Measurements from ENCODE around the gene WWOX. TPM values are rescaled to one million over a fixed set of nuclear protein-coding genes. Genes with fewer than 3 reads are reported as not detected.

The WWOX gene
- total RNA-seq, 3 donors from 2014 or later (not counting 1 experiment from before 2014, with no cell fraction given), result 21.0 to 29.8 (median 27.0) TPM

GRCh38 chr16:78385086-78385805 lies 285.8 kb downstream of the WWOX start:
- Mint-ChIP-seq H3K27me3 (ENCODE audit: low read depth in 2 of 2) (no peaks in the 10 kb centered on the region), H3K4me1 (no peaks in the 10 kb centered on the region), H3K9me3 (no peaks in the 10 kb centered on the region), H3K27ac (no peak overlapping the region), H3K36me3 (no peaks in the 10 kb centered on the region), H3K4me3 (no peak overlapping the region)
- DNase-seq, result no peak
- Histone ChIP-seq H3K27ac (ENCODE audit: low read length) (no peak overlapping the region), H3K4me1 (ENCODE audit: control insufficient read depth, insufficient read depth, low read length) (no peaks in the 10 kb centered on the region), H3K4me3 (ENCODE audit: low read length) (no peak overlapping the region), H3K27me3 (ENCODE audit: control insufficient read depth, insufficient read depth, low read length) (no peaks in the 10 kb centered on the region), H3K36me3 (ENCODE audit: control insufficient read depth, insufficient read depth, low read length) (no peaks in the 10 kb centered on the region), H3K9me3 (ENCODE audit: control insufficient read depth, insufficient read depth, low read length) (no peaks in the 10 kb centered on the region)
- TF ChIP-seq, protein P1, sequence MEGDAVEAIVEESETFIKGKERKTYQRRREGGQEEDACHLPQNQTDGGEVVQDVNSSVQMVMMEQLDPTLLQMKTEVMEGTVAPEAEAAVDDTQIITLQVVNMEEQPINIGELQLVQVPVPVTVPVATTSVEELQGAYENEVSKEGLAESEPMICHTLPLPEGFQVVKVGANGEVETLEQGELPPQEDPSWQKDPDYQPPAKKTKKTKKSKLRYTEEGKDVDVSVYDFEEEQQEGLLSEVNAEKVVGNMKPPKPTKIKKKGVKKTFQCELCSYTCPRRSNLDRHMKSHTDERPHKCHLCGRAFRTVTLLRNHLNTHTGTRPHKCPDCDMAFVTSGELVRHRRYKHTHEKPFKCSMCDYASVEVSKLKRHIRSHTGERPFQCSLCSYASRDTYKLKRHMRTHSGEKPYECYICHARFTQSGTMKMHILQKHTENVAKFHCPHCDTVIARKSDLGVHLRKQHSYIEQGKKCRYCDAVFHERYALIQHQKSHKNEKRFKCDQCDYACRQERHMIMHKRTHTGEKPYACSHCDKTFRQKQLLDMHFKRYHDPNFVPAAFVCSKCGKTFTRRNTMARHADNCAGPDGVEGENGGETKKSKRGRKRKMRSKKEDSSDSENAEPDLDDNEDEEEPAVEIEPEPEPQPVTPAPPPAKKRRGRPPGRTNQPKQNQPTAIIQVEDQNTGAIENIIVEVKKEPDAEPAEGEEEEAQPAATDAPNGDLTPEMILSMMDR (IDR thresholded peaks at IDR 0.05), result no peak
- WGBS (ENCODE audit: insufficient coverage), result 81% methylated on average over 6 of the region's 7 CpGs
- no peak for ATAC-seq
- intact Hi-C loops (cut with micrococcal nuclease), result no loop called here

DNA sequence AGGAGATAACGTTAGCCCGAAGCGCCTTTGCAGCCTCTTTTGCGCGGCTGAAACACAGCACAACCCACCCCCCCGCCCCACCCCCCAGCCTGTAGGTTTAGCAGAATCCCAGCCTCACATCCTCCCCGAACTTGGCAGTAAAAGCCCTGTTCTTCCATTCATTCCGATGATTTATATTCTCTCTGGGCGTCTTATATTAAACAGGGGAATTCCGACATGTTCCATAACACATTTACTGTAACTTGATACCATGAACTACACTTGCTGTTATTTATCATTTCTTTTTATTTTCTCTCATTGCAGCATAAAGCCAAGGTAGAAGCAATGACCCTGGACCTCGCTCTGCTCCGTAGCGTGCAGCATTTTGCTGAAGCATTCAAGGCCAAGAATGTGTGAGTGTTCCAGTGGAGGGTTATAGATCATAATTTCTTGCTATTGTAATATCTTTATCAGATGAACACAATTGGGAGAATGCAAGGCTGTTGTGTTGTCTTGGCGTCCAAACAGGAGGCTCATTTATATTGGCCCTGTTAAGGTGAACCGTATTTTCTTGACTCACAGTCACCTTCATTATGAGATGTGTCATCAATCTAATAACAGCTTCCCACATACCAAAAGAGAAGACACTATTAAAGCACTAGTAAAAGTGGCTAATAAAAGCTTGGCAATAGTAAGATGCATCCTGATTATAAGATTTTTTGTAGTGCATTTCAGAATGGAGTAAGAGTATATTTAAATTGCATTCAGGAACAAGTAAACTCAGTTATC lies 287.3 kb downstream of the WWOX start:
- H3K27me3 Mint-ChIP-seq (ENCODE audit: low read depth in 2 of 2), result no peaks in the 10 kb centered on the region
- Histone ChIP-seq H3K27ac (ENCODE audit: low read length) (no peak overlapping the region), H3K36me3 (ENCODE audit: control insufficient read depth, insufficient read depth, low read length) (no peaks in the 10 kb centered on the region), H3K4me1 (ENCODE audit: control insufficient read depth, insufficient read depth, low read length) (no peaks in the 10 kb centered on the region), H3K9me3 (ENCODE audit: control insufficient read depth, insufficient read depth, low read length) (no peaks in the 10 kb centered on the region), H3K27me3 (ENCODE audit: control insufficient read depth, insufficient read depth, low read length) (no peaks in the 10 kb centered on the region), H3K4me3 (ENCODE audit: low read length) (no peak overlapping the region)
- no peaks in the 10 kb centered on the region for H3K36me3 Mint-ChIP-seq
- no peaks in the 10 kb centered on the region for H3K4me1 Mint-ChIP-seq
- no peak overlapping the region for H3K27ac Mint-ChIP-seq
- ATAC-seq, result no peak
- 96% methylated on average over 13 of the region's 15 CpGs for WGBS (ENCODE audit: insufficient coverage)
- H3K4me3 Mint-ChIP-seq, result no peak overlapping the region
- no peak for DNase-seq
- no peaks in the 10 kb centered on the region for H3K9me3 Mint-ChIP-seq
- intact Hi-C loops (cut with micrococcal nuclease), result no loop called here
- TF ChIP-seq, protein P1 (IDR thresholded peaks at IDR 0.05), result no peak

DNA sequence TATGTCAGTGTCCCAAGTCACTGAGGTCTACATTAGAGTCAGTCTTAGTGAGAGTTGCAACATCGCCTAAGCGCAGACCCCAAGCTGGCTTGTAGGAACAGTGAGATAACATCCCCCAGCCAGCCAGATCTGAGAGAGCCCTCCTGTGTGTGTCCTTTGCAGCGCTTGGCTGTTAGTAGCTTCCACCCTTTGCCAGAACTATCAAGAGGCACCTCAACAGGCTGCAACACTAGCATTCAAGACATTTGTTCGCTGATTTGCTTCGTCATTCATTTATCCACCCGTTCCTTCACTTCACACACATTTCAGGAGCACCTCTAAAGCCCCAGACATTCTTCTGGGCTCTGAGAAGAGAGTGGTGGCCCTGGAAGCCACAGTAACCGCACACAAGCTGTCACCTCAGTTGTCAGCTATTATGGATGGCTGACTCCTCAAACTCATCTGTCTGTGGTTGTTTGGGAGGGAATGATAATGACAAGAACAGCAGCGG lies 289.6 kb downstream of the WWOX start:
- Mint-ChIP-seq H3K4me1 (no peaks in the 10 kb centered on the region), H3K4me3 (no peak overlapping the region), H3K9me3 (no peaks in the 10 kb centered on the region), H3K27me3 (ENCODE audit: low read depth in 2 of 2) (no peaks in the 10 kb centered on the region), H3K36me3 (no peaks in the 10 kb centered on the region), H3K27ac (no peak overlapping the region)
- Histone ChIP-seq H3K9me3 (ENCODE audit: control insufficient read depth, insufficient read depth, low read length) (no peaks in the 10 kb centered on the region), H3K27ac (ENCODE audit: low read length) (no peak overlapping the region), H3K36me3 (ENCODE audit: control insufficient read depth, insufficient read depth, low read length) (no peaks in the 10 kb centered on the region), H3K4me1 (ENCODE audit: control insufficient read depth, insufficient read depth, low read length) (no peaks in the 10 kb centered on the region), H3K4me3 (ENCODE audit: low read length) (no peak overlapping the region), H3K27me3 (ENCODE audit: control insufficient read depth, insufficient read depth, low read length) (no peaks in the 10 kb centered on the region)
- 87% methylated on average over 8 of the region's 8 CpGs for WGBS (ENCODE audit: insufficient coverage)
- intact Hi-C loops (cut with micrococcal nuclease), result no loop called here
- DNase-seq, result no peak
- TF ChIP-seq, protein P1 (IDR thresholded peaks at IDR 0.05), result no peak
- no peak for ATAC-seq

Measured in natural killer cell (primary cell).